ENCODE data around the gene PRND.
"Not testable (repeated sequence)": the region's sequence is repeated elsewhere in the genome, so short reads cannot be mapped to it uniquely, and the experiment has no call there.

The PRND gene

GRCh38 chr20:4720977-4721349 is 746 bp upstream of the PRND start (continued):
- TF ChIP-seq, protein P1, sequence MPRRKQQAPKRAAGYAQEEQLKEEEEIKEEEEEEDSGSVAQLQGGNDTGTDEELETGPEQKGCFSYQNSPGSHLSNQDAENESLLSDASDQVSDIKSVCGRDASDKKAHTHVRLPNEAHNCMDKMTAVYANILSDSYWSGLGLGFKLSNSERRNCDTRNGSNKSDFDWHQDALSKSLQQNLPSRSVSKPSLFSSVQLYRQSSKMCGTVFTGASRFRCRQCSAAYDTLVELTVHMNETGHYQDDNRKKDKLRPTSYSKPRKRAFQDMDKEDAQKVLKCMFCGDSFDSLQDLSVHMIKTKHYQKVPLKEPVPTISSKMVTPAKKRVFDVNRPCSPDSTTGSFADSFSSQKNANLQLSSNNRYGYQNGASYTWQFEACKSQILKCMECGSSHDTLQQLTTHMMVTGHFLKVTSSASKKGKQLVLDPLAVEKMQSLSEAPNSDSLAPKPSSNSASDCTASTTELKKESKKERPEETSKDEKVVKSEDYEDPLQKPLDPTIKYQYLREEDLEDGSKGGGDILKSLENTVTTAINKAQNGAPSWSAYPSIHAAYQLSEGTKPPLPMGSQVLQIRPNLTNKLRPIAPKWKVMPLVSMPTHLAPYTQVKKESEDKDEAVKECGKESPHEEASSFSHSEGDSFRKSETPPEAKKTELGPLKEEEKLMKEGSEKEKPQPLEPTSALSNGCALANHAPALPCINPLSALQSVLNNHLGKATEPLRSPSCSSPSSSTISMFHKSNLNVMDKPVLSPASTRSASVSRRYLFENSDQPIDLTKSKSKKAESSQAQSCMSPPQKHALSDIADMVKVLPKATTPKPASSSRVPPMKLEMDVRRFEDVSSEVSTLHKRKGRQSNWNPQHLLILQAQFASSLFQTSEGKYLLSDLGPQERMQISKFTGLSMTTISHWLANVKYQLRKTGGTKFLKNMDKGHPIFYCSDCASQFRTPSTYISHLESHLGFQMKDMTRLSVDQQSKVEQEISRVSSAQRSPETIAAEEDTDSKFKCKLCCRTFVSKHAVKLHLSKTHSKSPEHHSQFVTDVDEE (CRISPR knock-in tag; IDR thresholded peaks at IDR 0.05) = no peak
- TF ChIP-seq ZNF70 (CRISPR knock-in tag; IDR thresholded peaks at IDR 0.05) = no peak
- TF ChIP-seq BACH2 (CRISPR knock-in tag; IDR thresholded peaks at IDR 0.05; ENCODE audit: borderline replicate concordance) = no peak
- TF ChIP-seq ARNTL (CRISPR knock-in tag; IDR thresholded peaks at IDR 0.05; ENCODE audit: borderline replicate concordance, low read depth) = no peak
- no peak for TF ChIP-seq OSR1 (CRISPR knock-in tag; IDR thresholded peaks at IDR 0.05)
- no peak for TF ChIP-seq ISL1 (CRISPR knock-in tag; IDR thresholded peaks at IDR 0.05)
- TF ChIP-seq GLIS3 (CRISPR knock-in tag; IDR thresholded peaks at IDR 0.05) = no peak
- TF ChIP-seq ZNF8 (CRISPR knock-in tag; IDR thresholded peaks at IDR 0.05) = no peak
- TF ChIP-seq ZNF565 (CRISPR knock-in tag; conservative IDR thresholded peaks at IDR 0.05; ENCODE audit: low read depth) = no peak
- TF ChIP-seq CSDC2 (CRISPR knock-in tag; IDR thresholded peaks at IDR 0.05) = no peak
- TF ChIP-seq TOX (CRISPR knock-in tag; IDR thresholded peaks at IDR 0.05; ENCODE audit: borderline replicate concordance) = no peak
- TF ChIP-seq TCF4 (CRISPR knock-in tag; IDR thresholded peaks at IDR 0.05; ENCODE audit: borderline replicate concordance) = no peak

- TF ChIP-seq GLIS3 (CRISPR knock-in tag; IDR thresholded peaks at IDR 0.05) (no peak), PATZ1 (CRISPR knock-in tag; IDR thresholded peaks at IDR 0.05; ENCODE audit: borderline replicate concordance) (no peak), RARB (CRISPR knock-in tag; IDR thresholded peaks at IDR 0.05) (no peak), ESRRG (CRISPR knock-in tag; IDR thresholded peaks at IDR 0.05) (no peak), PPARA (CRISPR knock-in tag; IDR thresholded peaks at IDR 0.05; ENCODE audit: borderline replicate concordance) (no peak), ZNF8 (CRISPR knock-in tag; IDR thresholded peaks at IDR 0.05) (no peak)
- no peak for ATAC-seq
Observed at GRCh38 chr20:4722571-4722970, 862 bp downstream of the PRND start.

DNA sequence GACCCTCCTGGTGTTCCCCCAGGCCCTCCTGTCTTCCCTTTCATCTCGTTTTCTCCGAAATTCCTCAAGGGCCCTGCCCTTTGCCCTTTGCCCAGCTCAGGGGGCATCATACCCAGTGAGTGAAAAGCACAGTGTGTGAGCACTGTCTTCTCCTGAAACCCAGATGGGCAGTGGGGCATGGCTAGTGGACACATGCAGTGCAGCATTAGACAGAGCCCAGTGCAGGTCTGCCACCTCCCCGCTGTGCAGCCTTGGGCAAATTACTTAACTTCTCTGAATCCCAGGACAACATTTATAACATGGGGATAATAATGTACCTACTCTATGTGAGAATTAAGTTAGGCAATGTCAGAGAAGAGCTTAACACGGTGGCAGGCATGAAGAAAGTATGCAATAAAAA is 1.3 kb downstream of the PRND start:
- TF ChIP-seq PATZ1 (CRISPR knock-in tag; IDR thresholded peaks at IDR 0.05; ENCODE audit: borderline replicate concordance) (no peak), ZNF70 (CRISPR knock-in tag; IDR thresholded peaks at IDR 0.05) (no peak), ZFP30 (CRISPR knock-in tag; IDR thresholded peaks at IDR 0.05) (no peak), BACH2 (CRISPR knock-in tag; IDR thresholded peaks at IDR 0.05; ENCODE audit: borderline replicate concordance) (no peak), ARNTL (CRISPR knock-in tag; IDR thresholded peaks at IDR 0.05; ENCODE audit: borderline replicate concordance, low read depth) (no peak), ZFP3 (CRISPR knock-in tag; IDR thresholded peaks at IDR 0.05) (no peak), GLIS3 (CRISPR knock-in tag; IDR thresholded peaks at IDR 0.05) (no peak), CREB5 (CRISPR knock-in tag; IDR thresholded peaks at IDR 0.05; ENCODE audit: low read depth) (no peak), ESRRG (CRISPR knock-in tag; IDR thresholded peaks at IDR 0.05) (no peak), ISL1 (CRISPR knock-in tag; IDR thresholded peaks at IDR 0.05) (no peak), RARB (CRISPR knock-in tag; IDR thresholded peaks at IDR 0.05) (no peak), OSR1 (CRISPR knock-in tag; IDR thresholded peaks at IDR 0.05) (no peak), PPARA (CRISPR knock-in tag; IDR thresholded peaks at IDR 0.05; ENCODE audit: borderline replicate concordance) (no peak), TOX (CRISPR knock-in tag; IDR thresholded peaks at IDR 0.05; ENCODE audit: borderline replicate concordance) (no peak)
- TF ChIP-seq, protein P1 (CRISPR knock-in tag; IDR thresholded peaks at IDR 0.05) = no peak
- TF ChIP-seq, protein P2, sequence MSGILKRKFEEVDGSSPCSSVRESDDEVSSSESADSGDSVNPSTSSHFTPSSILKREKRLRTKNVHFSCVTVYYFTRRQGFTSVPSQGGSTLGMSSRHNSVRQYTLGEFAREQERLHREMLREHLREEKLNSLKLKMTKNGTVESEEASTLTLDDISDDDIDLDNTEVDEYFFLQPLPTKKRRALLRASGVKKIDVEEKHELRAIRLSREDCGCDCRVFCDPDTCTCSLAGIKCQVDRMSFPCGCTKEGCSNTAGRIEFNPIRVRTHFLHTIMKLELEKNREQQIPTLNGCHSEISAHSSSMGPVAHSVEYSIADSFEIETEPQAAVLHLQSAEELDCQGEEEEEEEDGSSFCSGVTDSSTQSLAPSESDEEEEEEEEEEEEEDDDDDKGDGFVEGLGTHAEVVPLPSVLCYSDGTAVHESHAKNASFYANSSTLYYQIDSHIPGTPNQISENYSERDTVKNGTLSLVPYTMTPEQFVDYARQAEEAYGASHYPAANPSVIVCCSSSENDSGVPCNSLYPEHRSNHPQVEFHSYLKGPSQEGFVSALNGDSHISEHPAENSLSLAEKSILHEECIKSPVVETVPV (CRISPR knock-in tag; IDR thresholded peaks at IDR 0.05) = no peak
- no peak for ATAC-seq

DNA sequence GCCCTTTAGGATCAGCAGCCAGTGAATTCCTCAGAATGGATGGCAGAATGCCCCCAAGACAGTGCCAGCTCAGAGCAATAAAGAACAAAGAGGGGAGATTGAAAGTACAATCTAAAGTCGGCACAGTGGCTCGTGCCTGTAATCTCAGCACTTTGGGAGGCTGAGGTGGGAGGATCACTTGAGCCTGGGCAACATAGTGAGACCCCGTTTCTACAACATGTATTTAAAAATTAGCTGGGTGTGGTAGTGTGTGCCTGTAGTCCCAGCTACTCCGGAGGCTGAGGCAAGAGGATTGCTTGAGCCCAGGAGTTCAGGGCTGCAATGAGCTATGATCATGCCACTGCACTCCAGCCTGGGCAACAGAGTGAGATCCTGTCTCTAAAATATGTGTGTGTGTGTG is 1.8 kb downstream of the PRND start:
- ATAC-seq = not testable (repeated sequence)

Measured in SK-N-SH treated with all-trans-retinoic acid at 6 μM for 48 hours (cell line).